Activated CD4-positive, alpha-beta T cell treated with anti-CD3 and anti-CD28 coated beads for 36 hours (primary cell): ENCODE results near the gene SPO11. TPM values are rescaled to one million over a fixed set of nuclear protein-coding genes. Genes with fewer than 3 reads are reported as not detected.
A peak's percentile ranks its signal among the peaks of the same experiment; 100 is the strongest.

Experiments
- ATAC-seq: fragments of 200-7000 bp; cut with Tn5 transposase; one replicate; pipeline ENCODE4 v1.10.0; 2021; ENCODE audit warnings: mild to moderate bottlenecking, moderate library complexity
- CTCF ChIA-PET: fragments of 350-600 bp; sonication (Branson Sonifier 250); formaldehyde crosslinking; loops from one replicate; lab custom pipeline; 2021; ENCODE audit warnings: antibody characterized with exemption; lab: Charles Lee
- POLR2A ChIA-PET: fragments of 350-600 bp; sonication (Branson Sonifier 250); formaldehyde crosslinking; loops from one replicate; lab custom pipeline; 2021; ENCODE audit warnings: antibody characterized with exemption, inconsistent platforms; lab: Charles Lee
- DNase-seq: peaks from one replicate; pipeline ENCODE4 v3.0.0-alpha.2; 2020
- H3K27ac Mint-ChIP-seq: one replicate; pipeline ENCODE4 v1.8.0; 2021; ENCODE audit warnings: mixed read lengths
- H3K27me3 Mint-ChIP-seq: one replicate; pipeline ENCODE4 v1.8.0; 2021; ENCODE audit warnings: mixed read lengths
- H3K36me3 Mint-ChIP-seq: one replicate; pipeline ENCODE4 v1.8.0; 2021; ENCODE audit warnings: low read depth, mixed read lengths
- H3K4me1 Mint-ChIP-seq: one replicate; pipeline ENCODE4 v1.8.0; 2021; ENCODE audit warnings: mixed read lengths
- H3K4me3 Mint-ChIP-seq: one replicate; pipeline ENCODE4 v1.8.0; 2021; ENCODE audit warnings: mild to moderate bottlenecking, moderate library complexity, mixed read lengths
- H3K9me3 Mint-ChIP-seq: one replicate; pipeline ENCODE4 v1.8.0; 2021; ENCODE audit warnings: low read depth, mixed read lengths
- intact Hi-C, 2 experiments: fragments of 100-400 bp; cut with DNase I in 1 of 2; cut with micrococcal nuclease in 1 of 2; formaldehyde crosslinking; loops; one replicate each; pipeline versions ENCODE4 v1.14.2 to v1.15.1; 2022 to 2024; cut with DNase I, micrococcal nuclease
- total RNA-seq, 2 experiments: library from RNA; stranded (reverse); gene quantifications; one replicate each; pipeline ENCODE4 v1.2.3, GENCODE V29; 2021

SPO11 gene
- total RNA-seq, 2 experiments from 2014 or later: not detected

- ATAC-seq (no peak), DNase-seq (no peak)
- Mint-ChIP-seq H3K27me3 (peaks cover 31% of the 10 kb centered on the region), H3K27ac (no peak overlapping the region), H3K9me3 (peaks cover 3% of the 10 kb centered on the region), H3K4me1 (no peaks in the 10 kb centered on the region), H3K4me3 (no peak overlapping the region), H3K36me3 (no peaks in the 10 kb centered on the region)
- intact Hi-C loops: no loop called here
- ChIA-PET CTCF (interaction anchor here (1.0 kb wide), 1 partner anchor 20 kb away, joined by 3 read pairs; no protein-coding TSS in a partner anchor), POLR2A (no interaction called here)
These were observed 3.8 kb upstream of the SPO11 start for GRCh38 chr20:57325632-57326356.

DNA sequence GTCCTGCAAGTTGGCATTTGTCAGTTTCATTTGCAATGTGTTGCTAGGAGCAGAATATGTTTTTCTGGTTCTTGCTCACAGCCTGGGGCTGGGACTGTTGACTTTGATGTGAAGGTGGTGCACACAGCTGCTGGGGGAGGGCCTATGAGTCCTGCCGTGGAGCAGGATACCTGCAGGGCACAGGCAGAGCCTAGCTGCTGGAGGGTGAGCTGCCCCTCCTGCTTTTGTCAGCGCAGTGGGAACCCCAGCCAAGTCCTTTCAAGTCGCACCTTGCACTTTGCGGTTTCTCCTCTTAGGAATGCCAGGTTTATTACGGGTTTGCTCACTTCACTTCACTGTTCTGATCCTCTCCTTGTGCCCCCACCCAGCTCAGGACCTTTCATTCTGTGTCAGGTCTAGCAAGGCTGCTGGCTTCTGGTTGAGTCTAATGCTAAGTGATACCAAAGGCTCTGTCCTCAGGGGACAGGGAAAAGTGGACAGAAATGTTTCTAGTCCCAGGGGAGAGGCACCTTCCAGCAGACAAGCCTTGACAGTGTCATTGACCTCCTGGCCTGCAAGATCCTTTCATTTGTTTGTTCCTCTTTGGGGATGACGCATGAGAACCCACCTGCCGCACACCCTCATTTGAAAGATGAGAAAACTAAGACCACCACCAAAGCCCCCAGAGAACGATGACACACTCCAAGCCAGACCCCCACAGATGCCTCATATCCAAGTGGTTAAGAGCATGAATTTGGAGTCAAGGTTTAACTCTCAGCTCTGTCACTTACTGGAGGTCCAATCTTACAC is 2.7 kb upstream of the SPO11 start:
- CTCF ChIA-PET: no interaction called here
- intact Hi-C loops: no loop called here
- Mint-ChIP-seq H3K4me1 (no peaks in the 10 kb centered on the region), H3K36me3 (no peaks in the 10 kb centered on the region), H3K27ac (no peak overlapping the region), H3K4me3 (no peak overlapping the region), H3K27me3 (peaks cover 30% of the 10 kb centered on the region), H3K9me3 (peaks cover 3% of the 10 kb centered on the region)
- ATAC-seq: no peak
- no peak for DNase-seq
- POLR2A ChIA-PET: interaction anchor here (0.6 kb wide), 1 partner anchor 139 kb away, joined by 3 read pairs; no protein-coding TSS in a partner anchor

DNA sequence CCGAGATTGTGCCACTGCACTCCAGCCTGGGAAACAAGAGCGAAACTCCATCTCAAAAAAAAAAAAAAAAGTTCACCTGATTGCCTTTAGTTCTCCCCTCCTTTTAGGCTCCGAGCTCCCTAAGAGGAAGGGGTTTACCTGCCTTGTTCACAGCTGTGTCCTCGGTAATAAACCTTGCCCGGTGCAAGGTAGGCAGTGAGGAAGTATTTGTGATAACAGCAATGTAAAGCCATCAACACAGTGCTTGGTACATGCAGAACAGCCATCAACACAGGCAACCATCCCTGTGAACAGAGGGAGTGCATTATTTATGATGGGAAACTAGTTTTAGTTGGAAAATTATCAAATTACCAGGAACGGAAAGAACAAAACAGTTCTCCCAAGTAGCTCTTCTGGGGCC is 1.8 kb upstream of the SPO11 start:
- ATAC-seq (no peak), DNase-seq (no peak)
- Mint-ChIP-seq H3K4me1 (no peaks in the 10 kb centered on the region), H3K27me3 (peaks cover 27% of the 10 kb centered on the region), H3K4me3 (no peak overlapping the region), H3K27ac (no peak overlapping the region), H3K36me3 (no peaks in the 10 kb centered on the region), H3K9me3 (peaks cover 3% of the 10 kb centered on the region)
- ChIA-PET CTCF (interaction anchor here (0.6 kb wide), 1 partner anchor 9 kb away, joined by 3 read pairs; no protein-coding TSS in a partner anchor), POLR2A (interaction anchor here (0.6 kb wide), 1 partner anchor 138 kb away, joined by 3 read pairs; no protein-coding TSS in a partner anchor)
- intact Hi-C loops: no loop called here

GRCh38 chr20:57330998-57331397 is 1.4 kb downstream of the SPO11 start:
- Mint-ChIP-seq H3K4me1 (no peaks in the 10 kb centered on the region), H3K27ac (no peak overlapping the region), H3K27me3 (peaks cover 20% of the 10 kb centered on the region), H3K9me3 (no peaks in the 10 kb centered on the region), H3K36me3 (no peaks in the 10 kb centered on the region), H3K4me3 (no peak overlapping the region)
- ChIA-PET POLR2A (no interaction called here), CTCF (interaction anchor here (1.4 to 5.1 kb wide), 3 partner anchors 9 to 241 kb away, joined by 5 to 31 read pairs (median 7); no protein-coding TSS in a partner anchor)
- intact Hi-C loops: loop anchor here in 1 of 2 experiments (5.0 kb wide), 1 partner anchor 244 kb away; no protein-coding TSS in a partner anchor
- DNase-seq (no peak), ATAC-seq (no peak)

- intact Hi-C loops: loop anchor here in 1 of 2 experiments (5.0 kb wide), 1 partner anchor 245 kb away; no protein-coding TSS in a partner anchor
- Mint-ChIP-seq H3K9me3 (no peaks in the 10 kb centered on the region), H3K36me3 (no peaks in the 10 kb centered on the region), H3K27ac (no peak overlapping the region), H3K4me3 (no peak overlapping the region), H3K27me3 (peaks cover 22% of the 10 kb centered on the region), H3K4me1 (no peaks in the 10 kb centered on the region)
- ChIA-PET CTCF (interaction anchor here (0.7 to 5.1 kb wide), 12 partner anchors 10 to 782 kb away, joined by 3 to 31 read pairs (median 3); no protein-coding TSS in a partner anchor), POLR2A (no interaction called here)
- ATAC-seq (no peak), DNase-seq (no peak)
These were observed 2.8 kb downstream of the SPO11 start for GRCh38 chr20:57332105-57333089.

- no peak for ATAC-seq
- ChIA-PET CTCF (interaction anchor here (0.9 kb wide), 1 partner anchor 11 kb away, joined by 3 read pairs; no protein-coding TSS in a partner anchor), POLR2A (no interaction called here)
- Mint-ChIP-seq H3K4me1 (no peaks in the 10 kb centered on the region), H3K4me3 (no peak overlapping the region), H3K27me3 (peaks cover 22% of the 10 kb centered on the region), H3K36me3 (no peaks in the 10 kb centered on the region), H3K9me3 (no peaks in the 10 kb centered on the region), H3K27ac (no peak overlapping the region)
- DNase-seq: no peak
- intact Hi-C loops: no loop called here
These were observed 5.8 kb downstream of the SPO11 start for GRCh38 chr20:57335392-57335791.

DNA sequence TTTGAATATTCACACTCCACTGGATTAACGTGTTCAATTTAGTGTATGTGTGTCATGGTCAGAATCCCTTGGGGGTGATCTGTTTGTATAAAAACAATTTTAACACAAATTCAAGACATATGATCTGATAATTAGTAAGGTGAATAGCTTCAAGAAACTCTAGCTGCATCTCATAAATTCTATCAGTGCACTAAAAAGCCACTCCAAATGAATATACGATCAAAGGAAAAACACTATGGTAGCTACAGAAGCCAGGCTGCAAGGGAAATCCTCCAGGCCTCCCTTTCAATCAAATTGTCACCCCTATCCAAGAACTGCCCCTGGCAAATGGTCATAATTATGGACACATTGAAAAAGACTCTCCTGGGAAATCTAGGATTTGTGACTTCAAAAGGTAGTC is 12.1 kb downstream of the SPO11 start:
- Mint-ChIP-seq H3K36me3 (no peaks in the 10 kb centered on the region), H3K9me3 (no peaks in the 10 kb centered on the region), H3K27me3 (peaks cover 6% of the 10 kb centered on the region), H3K27ac (no peak overlapping the region), H3K4me3 (no peak overlapping the region), H3K4me1 (no peaks in the 10 kb centered on the region)
- ATAC-seq (no peak), DNase-seq (no peak)
- intact Hi-C loops: no loop called here
- POLR2A ChIA-PET: no interaction called here
- CTCF ChIA-PET: interaction anchor here (2.1 kb wide), 1 partner anchor 9 kb away, joined by 12 read pairs; no protein-coding TSS in a partner anchor

GRCh38 chr20:57342829-57343228 is 13.2 kb downstream of the SPO11 start:
- CTCF ChIA-PET: interaction anchor here (1.0 to 2.1 kb wide), 2 partner anchors 10 to 253 kb away, joined by 3 to 12 read pairs; no protein-coding TSS in a partner anchor
- no peak for ATAC-seq
- Mint-ChIP-seq H3K27ac (no peak overlapping the region), H3K9me3 (no peaks in the 10 kb centered on the region), H3K27me3 (peaks cover 6% of the 10 kb centered on the region), H3K4me3 (no peak overlapping the region), H3K36me3 (no peaks in the 10 kb centered on the region), H3K4me1 (no peaks in the 10 kb centered on the region)
- intact Hi-C loops: no loop called here
- POLR2A ChIA-PET: no interaction called here
- DNase-seq: no peak

- Mint-ChIP-seq H3K4me3 (no peak overlapping the region), H3K27me3 (no peaks in the 10 kb centered on the region), H3K4me1 (peaks cover 13% of the 10 kb centered on the region), H3K27ac (no peak overlapping the region), H3K36me3 (no peaks in the 10 kb centered on the region), H3K9me3 (no peaks in the 10 kb centered on the region)
- ChIA-PET POLR2A (no interaction called here), CTCF (interaction anchor here (0.8 to 2.9 kb wide), 25 partner anchors 8 to 826 kb away, joined by 3 to 31 read pairs (median 4); partner anchors contain the start of gene SPO11)
- intact Hi-C loops: loop anchor here (1.0 to 5.0 kb wide), 3 partner anchors 254 to 796 kb away; no protein-coding TSS in a partner anchor
- DNase-seq (peak; percentile 88), ATAC-seq (peak; percentile 49)
These were observed 16.9 kb downstream of the SPO11 start for GRCh38 chr20:57346477-57346876.

- ATAC-seq (no peak), DNase-seq (no peak)
- ChIA-PET CTCF (interaction anchor here (0.6 to 3.1 kb wide), 6 partner anchors 16 to 441 kb away, joined by 3 to 31 read pairs (median 5); partner anchors contain the start of gene SPO11), POLR2A (no interaction called here)
- Mint-ChIP-seq H3K4me1 (peaks cover 20% of the 10 kb centered on the region), H3K36me3 (peaks cover 3% of the 10 kb centered on the region), H3K4me3 (no peak overlapping the region), H3K27ac (no peak overlapping the region), H3K9me3 (no peaks in the 10 kb centered on the region), H3K27me3 (no peaks in the 10 kb centered on the region)
- intact Hi-C loops: loop anchor here (2.0 to 5.0 kb wide), 2 partner anchors 795 to 797 kb away; no protein-coding TSS in a partner anchor
These were observed 17.8 kb downstream of the SPO11 start for GRCh38 chr20:57347393-57347792.
